Fibroblast of the aortic adventitia (primary cell): ENCODE data around the gene TMED1. TPM values are rescaled to one million over a fixed set of nuclear protein-coding genes. Genes with fewer than 3 reads are reported as not detected.
"Not testable (repeated sequence)": the region's sequence is repeated elsewhere in the genome, so short reads cannot be mapped to it uniquely, and the experiment has no call there.

Source experiments
- DNase-seq: peaks from one replicate; pipeline ENCODE4 v3.0.0-alpha.2; 2010; ENCODE audit warnings: low read depth
- H3K4me3 ChIP-seq: 2 replicates; pipeline ENCODE4 v1.5.1; 2011; ENCODE audit warnings: low read depth, mild to moderate bottlenecking, control low read depth, low read length, moderate library complexity
- total RNA-seq: library from RNA; depleted of rRNA; stranded (reverse); fragments of >200 nt; gene quantifications from 2 replicates; pipeline ENCODE4 v1.2.3, GENCODE V29; 2012; ENCODE audit warnings: low replicate concordance
- TF ChIP-seq, protein P1 (sequence below): IDR thresholded peaks from 2 replicates; pipeline ENCODE4 v1.5.1; 2011; ENCODE audit warnings: mild to moderate bottlenecking, low read length, control low read depth, inconsistent platforms; ENCODE audit not compliant: insufficient read depth

TMED1 gene, protein sequence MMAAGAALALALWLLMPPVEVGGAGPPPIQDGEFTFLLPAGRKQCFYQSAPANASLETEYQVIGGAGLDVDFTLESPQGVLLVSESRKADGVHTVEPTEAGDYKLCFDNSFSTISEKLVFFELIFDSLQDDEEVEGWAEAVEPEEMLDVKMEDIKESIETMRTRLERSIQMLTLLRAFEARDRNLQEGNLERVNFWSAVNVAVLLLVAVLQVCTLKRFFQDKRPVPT
- 30.2 and 44.3 TPM in 2 replicates for total RNA-seq

GRCh38 chr19:10835754-10836478 is at the start of gene TMED1:
TMED1 (minus strand) TSS chr19:10836212; CDS start chr19:10836191, 21 bp downstream.
- TF ChIP-seq, protein P1, sequence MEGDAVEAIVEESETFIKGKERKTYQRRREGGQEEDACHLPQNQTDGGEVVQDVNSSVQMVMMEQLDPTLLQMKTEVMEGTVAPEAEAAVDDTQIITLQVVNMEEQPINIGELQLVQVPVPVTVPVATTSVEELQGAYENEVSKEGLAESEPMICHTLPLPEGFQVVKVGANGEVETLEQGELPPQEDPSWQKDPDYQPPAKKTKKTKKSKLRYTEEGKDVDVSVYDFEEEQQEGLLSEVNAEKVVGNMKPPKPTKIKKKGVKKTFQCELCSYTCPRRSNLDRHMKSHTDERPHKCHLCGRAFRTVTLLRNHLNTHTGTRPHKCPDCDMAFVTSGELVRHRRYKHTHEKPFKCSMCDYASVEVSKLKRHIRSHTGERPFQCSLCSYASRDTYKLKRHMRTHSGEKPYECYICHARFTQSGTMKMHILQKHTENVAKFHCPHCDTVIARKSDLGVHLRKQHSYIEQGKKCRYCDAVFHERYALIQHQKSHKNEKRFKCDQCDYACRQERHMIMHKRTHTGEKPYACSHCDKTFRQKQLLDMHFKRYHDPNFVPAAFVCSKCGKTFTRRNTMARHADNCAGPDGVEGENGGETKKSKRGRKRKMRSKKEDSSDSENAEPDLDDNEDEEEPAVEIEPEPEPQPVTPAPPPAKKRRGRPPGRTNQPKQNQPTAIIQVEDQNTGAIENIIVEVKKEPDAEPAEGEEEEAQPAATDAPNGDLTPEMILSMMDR: peak; percentile 2
- H3K4me3 ChIP-seq: peak within 1 kb of the TSS; percentile 77
- DNase-seq: peak; percentile 99

DNA sequence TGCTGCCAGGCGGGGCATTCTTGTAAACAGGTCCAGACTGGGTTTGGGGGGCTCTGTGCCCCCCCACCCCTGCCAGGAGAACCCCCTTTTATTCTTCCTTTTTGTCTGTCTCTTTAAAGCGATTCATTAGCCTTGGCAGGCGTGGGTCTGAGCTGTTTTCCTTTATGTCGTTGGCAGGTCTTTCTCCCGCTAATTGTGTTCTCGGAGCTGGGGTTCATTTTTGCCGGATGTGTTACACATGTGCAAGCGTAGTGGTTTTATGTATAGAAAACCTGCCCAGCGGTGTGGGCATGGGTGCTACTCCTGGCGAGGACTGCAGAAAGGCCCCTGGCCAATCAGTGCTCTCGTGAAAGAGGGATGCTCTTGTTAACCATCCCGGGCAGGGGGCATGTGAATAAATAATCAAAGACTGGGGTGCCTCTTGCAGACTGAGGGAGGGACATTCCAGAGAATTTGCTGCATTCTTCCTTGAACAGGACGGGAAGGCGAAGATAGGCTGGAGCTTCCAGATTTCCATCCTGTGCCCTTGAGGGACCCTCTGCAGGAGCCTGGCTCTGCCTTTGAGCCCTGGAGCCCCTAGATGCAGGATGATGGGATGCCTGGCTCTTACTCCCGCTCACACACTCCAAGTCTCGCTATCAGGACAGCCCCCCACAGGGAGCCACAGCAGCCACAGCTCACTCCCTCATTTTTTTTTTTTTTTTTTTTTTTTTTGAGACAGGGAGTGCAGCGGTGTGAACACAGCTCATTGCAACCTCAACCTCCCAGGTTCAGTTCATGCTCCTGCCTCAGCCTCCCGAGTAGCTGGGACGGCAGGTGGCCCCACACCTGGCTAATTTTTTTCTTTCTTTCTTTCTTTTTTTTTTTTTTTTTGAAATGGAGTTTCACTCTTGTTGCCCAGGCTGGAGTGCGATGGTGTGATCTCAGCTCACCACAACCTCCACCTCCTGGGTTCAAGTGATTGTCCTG is 49.5 kb upstream of the TMED1 start:
- TF ChIP-seq, protein P1: no peak
- H3K4me3 ChIP-seq: no peak overlapping the region
- DNase-seq: no peak

- H3K4me3 ChIP-seq: no peak overlapping the region
- TF ChIP-seq, protein P1: no peak
- peak; percentile 88 for DNase-seq
Observed at GRCh38 chr19:10884274-10884673, 48.3 kb upstream of the TMED1 start.

- no peak for DNase-seq
- H3K4me3 ChIP-seq: no peak overlapping the region
- TF ChIP-seq, protein P1: no peak
Observed at GRCh38 chr19:10882108-10882457, 46.1 kb upstream of the TMED1 start.

DNA sequence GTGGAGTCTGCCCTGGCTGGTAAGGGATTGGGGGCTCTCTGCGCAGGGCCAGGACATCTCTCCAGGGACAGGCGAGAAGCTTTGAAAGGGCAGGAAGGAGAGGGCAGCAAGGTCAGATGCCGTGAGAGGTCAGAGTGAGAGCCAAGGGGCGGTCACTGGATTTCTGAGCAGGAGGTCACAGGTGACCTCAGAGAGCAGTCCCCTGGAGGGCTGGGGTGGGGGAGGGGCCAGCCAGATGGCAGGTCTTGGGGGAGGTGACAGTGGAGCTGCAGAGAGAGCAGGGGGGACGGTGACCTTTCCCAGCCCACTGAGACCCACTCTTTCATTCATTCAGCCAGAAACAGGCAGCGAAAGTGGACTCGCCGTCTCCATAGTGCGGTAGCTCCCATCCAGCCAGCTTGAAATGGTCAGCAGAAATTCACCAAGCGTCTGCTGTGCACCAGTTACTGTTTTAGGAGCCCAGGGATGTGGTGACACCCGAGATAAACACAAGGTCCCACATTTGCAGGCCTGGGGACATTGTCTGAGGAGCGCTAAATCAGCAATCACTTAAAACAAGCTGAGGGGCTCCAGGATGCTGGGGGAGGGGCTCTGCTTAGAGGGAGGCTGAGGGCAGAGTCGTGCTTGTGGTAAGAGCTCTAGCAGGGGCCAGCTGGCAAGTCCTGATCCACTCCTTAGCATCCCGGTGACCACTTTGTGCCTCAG is 45.5 kb upstream of the TMED1 start:
- no peak for DNase-seq
- TF ChIP-seq, protein P1: no peak
- H3K4me3 ChIP-seq: no peak overlapping the region

- TF ChIP-seq, protein P1: no peak
- H3K4me3 ChIP-seq: no peak overlapping the region
- no peak for DNase-seq
Observed at GRCh38 chr19:10878253-10878652, 42.2 kb upstream of the TMED1 start.

GRCh38 chr19:10877608-10878007 is 41.6 kb upstream of the TMED1 start:
- not testable (repeated sequence) for DNase-seq, H3K4me3 ChIP-seq
